GM23338 (cell line): ENCODE results near the gene DACH1. TPM values are rescaled to one million over a fixed set of nuclear protein-coding genes. Genes with fewer than 3 reads are reported as not detected.

Source experiments
- ATAC-seq: fragments of 200-7000 bp; cut with Tn5 transposase; 3 replicates; pipeline ENCODE4 v1.9.1; 2020
- DNase-seq: peaks from one replicate; pipeline ENCODE4 v3.0.0-alpha.2; 2015; ENCODE audit warnings: low spot score
- H2AFZ ChIP-seq: fragments of 200-600 bp; sonication (generic); 2 replicates; pipeline ENCODE4 v1.8.0; 2016; ENCODE audit warnings: antibody characterized with exemption, mild to moderate bottlenecking, moderate library complexity
- H3F3A ChIP-seq: fragments of 200-600 bp; sonication (generic); replicated peaks from 2 replicates; pipeline ENCODE4 v1.8.0; 2017; ENCODE audit warnings: antibody characterized with exemption, mixed run types, low read depth
- H3K27ac ChIP-seq: fragments of 200-600 bp; sonication (generic); 2 replicates; pipeline ENCODE4 v1.6.1; 2016; ENCODE audit warnings: low read depth
- H3K27me3 ChIP-seq: fragments of 200-600 bp; sonication (generic); 2 replicates; pipeline ENCODE4 v1.8.0; 2016; ENCODE audit warnings: mild to moderate bottlenecking, mixed run types, moderate library complexity; ENCODE audit not compliant: insufficient read depth
- H3K36me3 ChIP-seq: fragments of 200-600 bp; sonication (generic); 2 replicates; pipeline ENCODE4 v1.8.0; 2016; ENCODE audit warnings: mild to moderate bottlenecking; ENCODE audit not compliant: insufficient read depth
- H3K4me1 ChIP-seq: fragments of 200-600 bp; sonication (generic); 2 replicates; pipeline ENCODE4 v1.8.0; 2016; ENCODE audit warnings: mild to moderate bottlenecking, moderate library complexity; ENCODE audit not compliant: insufficient read depth
- H3K4me2 ChIP-seq: fragments of 200-600 bp; sonication (generic); 2 replicates; pipeline ENCODE4 v1.7.1; 2017; ENCODE audit warnings: mixed run types
- H3K4me3 ChIP-seq: fragments of 200-600 bp; sonication (generic); 2 replicates; pipeline ENCODE4 v1.6.1; 2016; ENCODE audit warnings: mixed run types
- H3K79me2 ChIP-seq: fragments of 200-600 bp; sonication (generic); replicated peaks from 2 replicates; pipeline ENCODE4 v1.8.0; 2017; ENCODE audit warnings: mild to moderate bottlenecking; ENCODE audit not compliant: insufficient read depth
- H3K9me2 ChIP-seq: fragments of 200-600 bp; sonication (generic); 2 replicates; pipeline ENCODE4 v1.8.0; 2017; ENCODE audit not compliant: insufficient read depth
- H4K20me1 ChIP-seq: fragments of 200-600 bp; sonication (generic); replicated peaks from 2 replicates; pipeline ENCODE4 v1.8.0; 2017; ENCODE audit warnings: mild to moderate bottlenecking; ENCODE audit not compliant: insufficient read depth
- H3K27ac Mint-ChIP-seq: 2 replicates; pipeline ENCODE4 v1.8.0; 2020; ENCODE audit warnings: inconsistent platforms, mild to moderate bottlenecking, moderate library complexity, mixed read lengths
- H3K27me3 Mint-ChIP-seq: 3 replicates; pipeline ENCODE4 v1.8.0; 2022; ENCODE audit warnings: low read depth, mild to moderate bottlenecking, moderate library complexity, mixed read lengths, inconsistent platforms; ENCODE audit not compliant: insufficient read depth, poor library complexity
- H3K36me3 Mint-ChIP-seq: 3 replicates; pipeline ENCODE4 v1.8.0; 2021; ENCODE audit warnings: low read depth, mild to moderate bottlenecking, inconsistent platforms, moderate library complexity, mixed read lengths
- H3K4me1 Mint-ChIP-seq: 3 replicates; pipeline ENCODE4 v1.8.0; 2020; ENCODE audit warnings: mild to moderate bottlenecking, inconsistent platforms, mixed read lengths
- H3K4me3 Mint-ChIP-seq: 3 replicates; pipeline ENCODE4 v1.8.0; 2021; ENCODE audit warnings: moderate library complexity, mild to moderate bottlenecking, inconsistent platforms, mixed read lengths
- H3K9me3 Mint-ChIP-seq: 3 replicates; pipeline ENCODE4 v1.8.0; 2020; ENCODE audit warnings: moderate library complexity, mild to moderate bottlenecking, inconsistent platforms, mixed read lengths
- NANOG ChIP-seq: IDR thresholded peaks from 2 replicates; pipeline ENCODE4 v1.6.1; 2016; ENCODE audit warnings: antibody characterized with exemption, borderline replicate concordance
- STAT1 ChIP-seq: IDR thresholded peaks from one replicate; pipeline ENCODE4 v1.6.1; 2016; ENCODE audit warnings: antibody characterized with exemption; ENCODE audit not compliant: unreplicated experiment
- polyA plus RNA-seq: library from polyadenylated mRNA; unstranded; fragments of >200 nt; fragmentation: Nextera tagmentation; extraction: Ambion mirVana; gene quantifications from 2 replicates; pipeline ENCODE4 v1.2.1, GENCODE V29; 2016
- total RNA-seq: library from RNA; depleted of rRNA; stranded (reverse); fragments of >200 nt; shearing (Covaris generic); gene quantifications from 2 replicates; pipeline ENCODE4 v1.2.3, GENCODE V29; 2014
- TF ChIP-seq, protein P1 (sequence below): IDR thresholded peaks from 2 replicates; pipeline ENCODE4 v1.6.1; 2016; ENCODE audit warnings: antibody characterized with exemption
- TF ChIP-seq, protein P2 (sequence below): fragments of 250-450 bp; sonication (Bioruptor Pico); IDR thresholded peaks from 2 replicates; pipeline ENCODE4 v1.5.0; 2020; ENCODE audit warnings: mild to moderate bottlenecking, moderate library complexity

Gene DACH1
- total and polyA plus RNA-seq, 2 experiments from 2014 or later = 0.45 to 0.57 TPM

DNA sequence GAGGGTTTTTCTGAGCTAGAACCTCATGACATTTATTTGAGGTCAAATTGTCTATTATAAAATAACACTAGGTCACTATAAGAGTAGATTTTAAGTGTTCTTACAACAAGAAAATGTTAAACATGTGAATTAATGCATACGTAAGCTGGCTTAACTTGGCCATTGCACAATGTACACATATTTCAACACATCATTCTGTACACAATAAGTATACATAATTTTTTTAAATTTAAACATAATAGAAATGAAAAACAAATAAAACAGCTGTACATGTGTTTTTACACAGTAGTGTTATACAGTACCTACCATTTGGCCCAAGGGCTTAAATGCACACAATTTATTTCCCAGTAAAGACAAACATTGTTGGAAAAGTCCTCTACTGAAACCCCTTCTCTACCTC, 269.9 kb downstream of the DACH1 start (continued):
- TF ChIP-seq, protein P1, sequence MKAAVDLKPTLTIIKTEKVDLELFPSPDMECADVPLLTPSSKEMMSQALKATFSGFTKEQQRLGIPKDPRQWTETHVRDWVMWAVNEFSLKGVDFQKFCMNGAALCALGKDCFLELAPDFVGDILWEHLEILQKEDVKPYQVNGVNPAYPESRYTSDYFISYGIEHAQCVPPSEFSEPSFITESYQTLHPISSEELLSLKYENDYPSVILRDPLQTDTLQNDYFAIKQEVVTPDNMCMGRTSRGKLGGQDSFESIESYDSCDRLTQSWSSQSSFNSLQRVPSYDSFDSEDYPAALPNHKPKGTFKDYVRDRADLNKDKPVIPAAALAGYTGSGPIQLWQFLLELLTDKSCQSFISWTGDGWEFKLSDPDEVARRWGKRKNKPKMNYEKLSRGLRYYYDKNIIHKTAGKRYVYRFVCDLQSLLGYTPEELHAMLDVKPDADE = no peak

DNA sequence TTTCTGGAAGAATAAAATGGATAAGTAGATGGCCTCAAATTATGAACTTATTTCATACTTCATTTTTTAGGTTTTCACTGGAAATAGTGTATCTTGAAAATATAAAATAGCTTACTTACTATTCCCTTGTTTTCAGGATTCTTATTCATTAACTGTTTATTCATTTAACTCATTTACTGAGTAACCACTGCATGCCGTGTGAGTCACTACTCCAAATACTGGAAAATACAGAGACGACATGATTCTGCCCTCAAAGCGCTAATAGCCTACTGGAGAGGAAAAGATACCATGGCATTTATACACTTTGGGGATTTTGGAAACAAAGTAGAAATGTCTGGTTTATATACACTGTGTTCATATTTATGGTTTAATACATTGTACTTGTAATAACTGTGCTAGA, 270.9 kb downstream of the DACH1 start:
- H2AFZ ChIP-seq = no peak overlapping the region
- no peak overlapping the region for H3K4me3 Mint-ChIP-seq
- no peak overlapping the region for H3K27ac Mint-ChIP-seq
- H3K4me1 Mint-ChIP-seq = no peaks in the 10 kb centered on the region
- H4K20me1 ChIP-seq = no peaks in the 10 kb centered on the region
- DNase-seq (no peak), ATAC-seq (no peak)
- no peaks in the 10 kb centered on the region for H3K9me2 ChIP-seq
- H3K79me2 ChIP-seq = no peaks in the 10 kb centered on the region
- no peaks in the 10 kb centered on the region for H3K4me1 ChIP-seq
- H3K4me3 ChIP-seq = no peak overlapping the region
- peaks cover 2% of the 10 kb centered on the region for H3K27me3 Mint-ChIP-seq
- no peaks in the 10 kb centered on the region for H3K36me3 Mint-ChIP-seq
- H3K4me2 ChIP-seq = no peak overlapping the region
- TF ChIP-seq STAT1 = no peak
- TF ChIP-seq NANOG = no peak
- TF ChIP-seq, protein P2, sequence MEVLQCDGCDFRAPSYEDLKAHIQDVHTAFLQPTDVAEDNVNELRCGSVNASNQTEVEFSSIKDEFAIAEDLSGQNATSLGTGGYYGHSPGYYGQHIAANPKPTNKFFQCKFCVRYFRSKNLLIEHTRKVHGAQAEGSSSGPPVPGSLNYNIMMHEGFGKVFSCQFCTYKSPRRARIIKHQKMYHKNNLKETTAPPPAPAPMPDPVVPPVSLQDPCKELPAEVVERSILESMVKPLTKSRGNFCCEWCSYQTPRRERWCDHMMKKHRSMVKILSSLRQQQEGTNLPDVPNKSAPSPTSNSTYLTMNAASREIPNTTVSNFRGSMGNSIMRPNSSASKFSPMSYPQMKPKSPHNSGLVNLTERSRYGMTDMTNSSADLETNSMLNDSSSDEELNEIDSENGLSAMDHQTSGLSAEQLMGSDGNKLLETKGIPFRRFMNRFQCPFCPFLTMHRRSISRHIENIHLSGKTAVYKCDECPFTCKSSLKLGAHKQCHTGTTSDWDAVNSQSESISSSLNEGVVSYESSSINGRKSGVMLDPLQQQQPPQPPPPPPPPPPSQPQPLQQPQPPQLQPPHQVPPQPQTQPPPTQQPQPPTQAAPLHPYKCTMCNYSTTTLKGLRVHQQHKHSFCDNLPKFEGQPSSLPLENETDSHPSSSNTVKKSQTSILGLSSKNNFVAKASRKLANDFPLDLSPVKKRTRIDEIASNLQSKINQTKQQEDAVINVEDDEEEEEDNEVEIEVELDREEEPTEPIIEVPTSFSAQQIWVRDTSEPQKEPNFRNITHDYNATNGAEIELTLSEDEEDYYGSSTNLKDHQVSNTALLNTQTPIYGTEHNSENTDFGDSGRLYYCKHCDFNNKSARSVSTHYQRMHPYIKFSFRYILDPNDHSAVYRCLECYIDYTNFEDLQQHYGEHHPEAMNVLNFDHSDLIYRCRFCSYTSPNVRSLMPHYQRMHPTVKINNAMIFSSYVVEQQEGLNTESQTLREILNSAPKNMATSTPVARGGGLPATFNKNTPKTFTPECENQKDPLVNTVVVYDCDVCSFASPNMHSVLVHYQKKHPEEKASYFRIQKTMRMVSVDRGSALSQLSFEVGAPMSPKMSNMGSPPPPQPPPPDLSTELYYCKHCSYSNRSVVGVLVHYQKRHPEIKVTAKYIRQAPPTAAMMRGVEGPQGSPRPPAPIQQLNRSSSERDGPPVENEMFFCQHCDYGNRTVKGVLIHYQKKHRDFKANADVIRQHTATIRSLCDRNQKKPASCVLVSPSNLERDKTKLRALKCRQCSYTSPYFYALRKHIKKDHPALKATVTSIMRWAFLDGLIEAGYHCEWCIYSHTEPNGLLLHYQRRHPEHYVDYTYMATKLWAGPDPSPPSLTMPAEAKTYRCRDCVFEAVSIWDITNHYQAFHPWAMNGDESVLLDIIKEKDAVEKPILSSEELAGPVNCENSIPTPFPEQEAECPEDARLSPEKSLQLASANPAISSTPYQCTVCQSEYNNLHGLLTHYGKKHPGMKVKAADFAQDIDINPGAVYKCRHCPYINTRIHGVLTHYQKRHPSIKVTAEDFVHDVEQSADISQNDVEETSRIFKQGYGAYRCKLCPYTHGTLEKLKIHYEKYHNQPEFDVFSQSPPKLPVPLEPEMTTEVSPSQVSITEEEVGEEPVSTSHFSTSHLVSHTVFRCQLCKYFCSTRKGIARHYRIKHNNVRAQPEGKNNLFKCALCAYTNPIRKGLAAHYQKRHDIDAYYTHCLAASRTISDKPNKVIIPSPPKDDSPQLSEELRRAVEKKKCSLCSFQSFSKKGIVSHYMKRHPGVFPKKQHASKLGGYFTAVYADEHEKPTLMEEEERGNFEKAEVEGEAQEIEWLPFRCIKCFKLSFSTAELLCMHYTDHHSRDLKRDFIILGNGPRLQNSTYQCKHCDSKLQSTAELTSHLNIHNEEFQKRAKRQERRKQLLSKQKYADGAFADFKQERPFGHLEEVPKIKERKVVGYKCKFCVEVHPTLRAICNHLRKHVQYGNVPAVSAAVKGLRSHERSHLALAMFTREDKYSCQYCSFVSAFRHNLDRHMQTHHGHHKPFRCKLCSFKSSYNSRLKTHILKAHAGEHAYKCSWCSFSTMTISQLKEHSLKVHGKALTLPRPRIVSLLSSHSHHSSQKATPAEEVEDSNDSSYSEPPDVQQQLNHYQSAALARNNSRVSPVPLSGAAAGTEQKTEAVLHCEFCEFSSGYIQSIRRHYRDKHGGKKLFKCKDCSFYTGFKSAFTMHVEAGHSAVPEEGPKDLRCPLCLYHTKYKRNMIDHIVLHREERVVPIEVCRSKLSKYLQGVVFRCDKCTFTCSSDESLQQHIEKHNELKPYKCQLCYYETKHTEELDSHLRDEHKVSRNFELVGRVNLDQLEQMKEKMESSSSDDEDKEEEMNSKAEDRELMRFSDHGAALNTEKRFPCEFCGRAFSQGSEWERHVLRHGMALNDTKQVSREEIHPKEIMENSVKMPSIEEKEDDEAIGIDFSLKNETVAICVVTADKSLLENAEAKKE = no peak
- H3F3A ChIP-seq = no peaks in the 10 kb centered on the region
- no peak overlapping the region for H3K27ac ChIP-seq
- no peaks in the 10 kb centered on the region for H3K27me3 ChIP-seq
- no peaks in the 10 kb centered on the region for H3K36me3 ChIP-seq
- H3K9me3 Mint-ChIP-seq = no peaks in the 10 kb centered on the region
